Right lobe of liver (tissue), 6 donors: ENCODE measurements around the gene PRR20G. TPM values are rescaled to one million over a fixed set of nuclear protein-coding genes. Genes with fewer than 3 reads are reported as not detected.

Experiments
- ATAC-seq, 4 donors: fragments of 200-7000 bp; cut with Tn5 transposase; one replicate each; pipeline ENCODE4 v1.9.1; 2020; ENCODE audit warnings: mild to moderate bottlenecking in 4 of 4, moderate library complexity in 4 of 4
- DNase-seq, 3 donors: peaks; one replicate each; pipeline ENCODE4 v3.0.0-alpha.2; 2020
- H3K27ac ChIP-seq, 3 donors: fragments of 200-600 bp; one replicate each; pipeline ENCODE4 v1.8.0; 2022
- H3K27me3 ChIP-seq, 2 donors: fragments of 200-600 bp; one replicate each; pipeline ENCODE4 v1.8.0; 2022
- H3K36me3 ChIP-seq, 4 donors: fragments of 200-600 bp; sonication (generic) in 1 of 4; one replicate each; pipeline versions ENCODE4 v1.5.1 to v1.8.0; 2017 to 2022; ENCODE audit warnings: control low read depth in 1 of 4
- H3K4me1 ChIP-seq, 4 donors: fragments of 200-600 bp; sonication (generic) in 1 of 4; one replicate each; pipeline versions ENCODE4 v1.5.1 to v1.8.0; 2017 to 2022; ENCODE audit warnings: control low read depth in 1 of 4
- H3K4me3 ChIP-seq, 3 donors: fragments of 200-600 bp; one replicate each; pipeline ENCODE4 v1.8.0; 2022
- H3K9me3 ChIP-seq, 4 donors: fragments of 200-600 bp; sonication (generic) in 1 of 4; one replicate each; pipeline versions ENCODE4 v1.5.1 to v1.8.0; 2017 to 2022; ENCODE audit warnings: control low read depth in 1 of 4
- POLR2A ChIP-seq: fragments of 450-650 bp; IDR thresholded peaks from one replicate; pipeline ENCODE4 v1.6.1; 2017; ENCODE audit warnings: antibody characterized with exemption, mild to moderate bottlenecking
- WGBS: methylation state at CpG from one replicate; pipeline ENCODE4 v1.1.6; 2018; ENCODE audit warnings: low coverage, low lambda C conversion rate; ENCODE audit not compliant: insufficient coverage; ENCODE audit errors: missing lambda C conversion rate; 5-methylcytosine and 5-hydroxymethylcytosine counted together
- intact Hi-C, 2 donors: fragments of 100-400 bp; cut with DNase I; formaldehyde crosslinking; loops; one replicate each; pipeline versions ENCODE4 v1.11.2 to v1.14.1; 2022
- total RNA-seq, 6 experiments: library from RNA; depleted of rRNA in 2 of 6; stranded (reverse); fragments of >200 nt in 2 of 6; fragmentation: NEBNext Ultra II Directional in 3 of 6; extraction: Animal tissue kit (Norgen Biotek cat#: 25700) in 3 of 6; gene quantifications; one replicate each; pipeline versions ENCODE4 v1.1.0 to v1.2.4, GENCODE V29; 2016 to 2023
- TF ChIP-seq, protein P1 (sequence below), 4 donors: fragments of 200-600 bp in 3 of 4; fragments of 450-650 bp in 1 of 4; IDR thresholded peaks; one replicate each; pipeline versions ENCODE4 v1.5.1 to v1.8.0; 2016 to 2022; ENCODE audit warnings: antibody characterized with exemption in 4 of 4, mild to moderate bottlenecking in 2 of 4
- donor health status: DM: no; HTN: yes; CAD: no.
- donor health status: DM: no; HTN: no; CAD: no.
- donor health status: DM: no; HTN: no; CAD: no.
- donor health status: DM: no; HTN: yes; CAD: no.
- donor health status: DM: no; HTN: yes; CAD: no.

Gene PRR20G
- total RNA-seq, 6 experiments from 2014 or later: not detected

DNA sequence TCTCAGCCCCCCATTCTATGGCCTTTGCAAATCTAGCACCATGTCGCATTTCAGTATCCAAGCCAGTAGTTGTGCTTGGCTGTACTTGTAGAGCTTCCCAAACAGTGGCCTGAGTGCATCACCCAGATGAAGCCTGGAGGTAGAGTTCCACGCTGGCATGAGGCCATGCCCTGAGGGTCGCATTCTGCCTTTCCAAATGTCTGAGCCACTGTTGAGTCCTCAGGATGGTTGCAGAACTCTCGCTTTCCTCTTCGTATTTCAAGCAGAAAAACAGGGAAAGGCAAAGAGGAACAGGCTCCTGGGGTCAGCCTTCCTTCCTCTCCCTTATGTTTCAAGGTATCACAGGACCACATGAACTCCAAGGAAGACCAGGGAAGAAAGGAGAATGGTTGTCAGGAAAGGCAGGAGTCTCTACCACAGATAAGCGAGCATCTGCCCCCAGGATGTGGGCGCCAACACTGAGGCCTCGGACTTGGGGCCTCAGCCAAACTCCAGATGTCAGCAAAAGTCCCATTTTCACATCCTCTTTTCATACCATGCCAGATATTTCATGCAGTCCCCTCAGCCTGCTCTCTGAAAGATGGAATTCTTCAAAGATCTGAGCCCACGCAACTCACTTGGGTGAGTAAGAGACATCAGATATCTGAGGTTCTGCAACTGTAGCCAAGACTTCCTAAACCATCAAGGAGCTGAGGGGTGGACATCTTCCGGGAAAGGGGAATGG, 19.4 kb upstream of the PRR20G start:
- no peak for DNase-seq

DNA sequence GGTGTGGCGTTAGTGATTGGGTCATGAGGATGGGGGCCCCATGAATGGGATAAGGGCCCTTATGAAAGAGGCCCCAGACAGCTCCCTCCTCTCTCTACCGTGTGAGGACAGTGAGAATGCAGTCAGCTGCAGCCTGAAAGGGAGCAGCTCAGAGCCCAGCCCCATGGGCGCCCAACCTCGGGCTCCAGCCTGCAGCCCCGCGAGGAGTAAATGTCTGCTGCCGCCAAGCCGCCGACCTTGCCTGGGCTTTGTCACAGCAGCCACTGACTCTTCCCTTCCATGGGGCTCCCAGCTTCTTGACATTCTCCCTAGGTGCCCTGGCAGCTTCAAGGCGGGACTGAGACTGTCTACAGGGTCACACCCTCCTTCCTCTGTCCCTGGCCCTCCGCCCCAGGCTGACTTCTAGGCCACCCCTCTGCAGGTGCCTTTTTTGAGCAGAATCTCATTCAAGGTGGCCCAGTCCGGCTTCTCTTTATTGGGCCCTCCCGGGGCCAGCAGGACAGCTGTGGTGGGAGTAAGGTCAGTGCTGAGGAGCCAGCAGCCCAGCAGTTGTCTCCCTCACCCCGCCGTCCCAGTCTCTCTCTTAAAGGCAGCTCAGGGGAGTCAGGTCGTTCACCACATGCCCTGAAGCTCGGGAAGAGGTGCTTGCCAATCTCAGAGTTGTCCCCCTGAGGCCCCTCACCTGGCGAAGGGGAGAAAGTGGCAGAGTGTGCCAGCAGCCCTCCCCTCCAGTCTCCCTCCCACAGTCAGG, 18.7 kb upstream of the PRR20G start:
- no peak for DNase-seq
- H3K27me3 ChIP-seq: no peaks in the 10 kb centered on the region
- TF ChIP-seq, protein P1, sequence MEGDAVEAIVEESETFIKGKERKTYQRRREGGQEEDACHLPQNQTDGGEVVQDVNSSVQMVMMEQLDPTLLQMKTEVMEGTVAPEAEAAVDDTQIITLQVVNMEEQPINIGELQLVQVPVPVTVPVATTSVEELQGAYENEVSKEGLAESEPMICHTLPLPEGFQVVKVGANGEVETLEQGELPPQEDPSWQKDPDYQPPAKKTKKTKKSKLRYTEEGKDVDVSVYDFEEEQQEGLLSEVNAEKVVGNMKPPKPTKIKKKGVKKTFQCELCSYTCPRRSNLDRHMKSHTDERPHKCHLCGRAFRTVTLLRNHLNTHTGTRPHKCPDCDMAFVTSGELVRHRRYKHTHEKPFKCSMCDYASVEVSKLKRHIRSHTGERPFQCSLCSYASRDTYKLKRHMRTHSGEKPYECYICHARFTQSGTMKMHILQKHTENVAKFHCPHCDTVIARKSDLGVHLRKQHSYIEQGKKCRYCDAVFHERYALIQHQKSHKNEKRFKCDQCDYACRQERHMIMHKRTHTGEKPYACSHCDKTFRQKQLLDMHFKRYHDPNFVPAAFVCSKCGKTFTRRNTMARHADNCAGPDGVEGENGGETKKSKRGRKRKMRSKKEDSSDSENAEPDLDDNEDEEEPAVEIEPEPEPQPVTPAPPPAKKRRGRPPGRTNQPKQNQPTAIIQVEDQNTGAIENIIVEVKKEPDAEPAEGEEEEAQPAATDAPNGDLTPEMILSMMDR (IDR thresholded peaks at IDR 0.05): no peak
- no peak for TF ChIP-seq POLR2A
- WGBS: 44% methylated on average over 8 of the region's 18 CpGs
- no peak overlapping the region for H3K4me3 ChIP-seq
- H3K9me3 ChIP-seq: no peaks in the 10 kb centered on the region
- H3K36me3 ChIP-seq: no peaks in the 10 kb centered on the region
- no peak overlapping the region for H3K27ac ChIP-seq
- ATAC-seq: peak in 1 of 4 donors; percentile 19
- H3K4me1 ChIP-seq: no peaks in the 10 kb centered on the region
- intact Hi-C loops: no loop called here

More for the DNA sequence above, 19.4 kb upstream of the PRR20G start:
- Histone ChIP-seq H3K9me3 (no peaks in the 10 kb centered on the region), H3K4me3 (no peak overlapping the region), H3K36me3 (no peaks in the 10 kb centered on the region), H3K27ac (no peak overlapping the region), H3K4me1 (no peaks in the 10 kb centered on the region), H3K27me3 (no peaks in the 10 kb centered on the region)
- TF ChIP-seq POLR2A: no peak
- TF ChIP-seq, protein P1 (IDR thresholded peaks at IDR 0.05): no peak
- intact Hi-C loops: no loop called here
- ATAC-seq: peak in 3 of 4 donors; percentile 41 to 70 (median 45)
- 38% methylated on average over 4 of the region's 10 CpGs for WGBS

DNA sequence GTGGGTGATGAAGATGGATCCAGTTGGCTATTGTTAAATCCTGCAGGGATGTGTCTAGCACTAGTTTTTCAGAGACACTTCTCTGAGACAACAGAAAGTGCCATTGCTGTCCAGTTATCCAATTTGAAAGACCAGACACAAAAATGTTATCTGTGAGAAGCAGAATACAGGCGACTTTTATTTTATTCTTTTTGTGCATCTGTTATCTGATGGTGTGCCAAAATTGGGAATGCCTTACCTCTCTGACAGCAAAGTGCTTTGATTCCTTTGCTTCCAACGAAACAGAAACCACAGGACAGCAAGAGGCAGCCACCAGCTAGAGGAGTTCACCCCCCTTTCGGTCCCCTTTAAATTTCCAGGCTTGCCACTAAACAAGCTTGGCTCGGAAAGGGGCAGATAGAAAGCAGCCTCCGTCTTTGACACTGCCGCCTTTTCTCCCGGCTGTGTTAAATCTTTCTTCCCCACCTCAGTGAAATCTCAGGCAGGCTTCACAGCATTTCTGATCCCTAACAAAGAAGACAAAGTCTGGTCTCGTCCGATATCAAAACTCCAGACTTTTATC, 17.7 kb upstream of the PRR20G start:
- 63% methylated on average over 9 of the region's 9 CpGs for WGBS
- H3K27ac ChIP-seq: no peak overlapping the region

DNA sequence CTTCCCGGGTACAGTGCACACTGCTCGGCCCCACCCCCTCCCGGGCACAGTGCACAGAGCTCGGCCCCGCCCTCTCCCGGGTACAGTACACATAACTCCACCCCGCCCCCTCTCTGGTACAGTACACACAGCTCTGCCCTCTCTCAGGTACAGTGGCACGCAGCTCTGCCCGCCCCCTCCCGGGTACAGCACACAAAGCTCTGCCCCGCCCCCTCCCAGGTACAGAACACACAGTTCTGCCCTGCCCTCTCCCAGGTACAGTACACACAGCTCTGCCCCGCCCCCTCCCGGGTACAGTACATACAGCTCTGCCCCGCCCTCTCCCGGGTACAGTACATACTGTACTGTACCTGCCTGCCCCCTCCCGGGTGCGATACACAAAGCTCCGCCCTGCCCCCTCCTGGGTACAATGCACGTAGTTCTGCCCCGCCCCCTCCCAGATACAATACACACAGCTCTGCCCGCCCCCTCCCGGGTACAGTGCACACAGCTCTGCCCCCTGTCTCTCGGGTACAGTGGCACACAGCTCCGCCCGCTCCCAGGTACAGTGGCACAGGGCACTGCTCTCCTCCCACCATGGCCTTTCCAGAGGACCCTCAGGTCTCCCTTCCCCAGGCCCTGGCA, 16.4 kb upstream of the PRR20G start:
- Histone ChIP-seq H3K27ac (no peak overlapping the region), H3K4me1 (no peaks in the 10 kb centered on the region), H3K27me3 (no peaks in the 10 kb centered on the region), H3K9me3 (no peaks in the 10 kb centered on the region), H3K4me3 (no peak overlapping the region), H3K36me3 (no peaks in the 10 kb centered on the region)
- TF ChIP-seq POLR2A: no peak
- TF ChIP-seq, protein P1 (IDR thresholded peaks at IDR 0.05): no peak
- peak in 3 of 4 donors; percentile 46 to 54 (median 47) for ATAC-seq
- 59% methylated on average over 21 of the region's 25 CpGs for WGBS
- intact Hi-C loops: no loop called here
- no peak for DNase-seq

More for the DNA sequence above, 17.7 kb upstream of the PRR20G start:
- Histone ChIP-seq H3K27me3 (no peaks in the 10 kb centered on the region), H3K4me3 (no peak overlapping the region), H3K36me3 (no peaks in the 10 kb centered on the region), H3K9me3 (no peaks in the 10 kb centered on the region), H3K4me1 (no peaks in the 10 kb centered on the region)
- TF ChIP-seq, protein P1 (IDR thresholded peaks at IDR 0.05): no peak
- intact Hi-C loops: no loop called here
- ATAC-seq: no peak
- DNase-seq: no peak
